Measurements from ENCODE around the gene TDRD3.

TDRD3 gene

DNA sequence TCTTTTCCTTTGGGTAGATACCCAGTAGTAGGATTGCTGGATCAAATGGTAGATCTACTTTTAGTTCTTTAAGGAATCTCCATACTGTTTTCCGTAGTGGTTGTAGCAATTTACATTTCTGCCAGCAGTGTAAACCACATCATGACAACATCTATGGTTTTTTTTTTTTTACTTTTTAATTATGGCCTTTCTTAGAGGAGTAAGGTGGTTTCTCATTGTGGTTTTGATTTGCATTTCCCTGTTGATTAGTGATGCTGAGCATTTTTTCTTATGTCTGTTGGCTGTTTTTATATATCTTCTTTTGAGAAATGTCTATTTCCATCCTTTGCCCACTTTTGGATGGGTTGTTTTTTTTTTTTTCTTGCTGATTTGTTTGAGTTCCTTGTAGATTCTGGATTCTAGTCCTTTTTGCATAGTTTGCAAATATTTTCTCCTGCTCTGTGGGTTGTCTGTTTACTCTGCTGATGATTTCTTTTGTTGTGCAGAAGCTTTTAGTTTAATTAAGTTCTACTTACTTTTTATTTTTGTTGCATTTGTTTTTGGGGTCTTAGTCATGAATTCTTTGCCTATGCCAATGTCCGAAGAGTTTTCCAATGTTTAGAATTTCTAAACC is 38.8 kb downstream of the TDRD3 start:
- DNase-seq (ENCODE audit: insufficient read length, low spot score), result no peak

DNA sequence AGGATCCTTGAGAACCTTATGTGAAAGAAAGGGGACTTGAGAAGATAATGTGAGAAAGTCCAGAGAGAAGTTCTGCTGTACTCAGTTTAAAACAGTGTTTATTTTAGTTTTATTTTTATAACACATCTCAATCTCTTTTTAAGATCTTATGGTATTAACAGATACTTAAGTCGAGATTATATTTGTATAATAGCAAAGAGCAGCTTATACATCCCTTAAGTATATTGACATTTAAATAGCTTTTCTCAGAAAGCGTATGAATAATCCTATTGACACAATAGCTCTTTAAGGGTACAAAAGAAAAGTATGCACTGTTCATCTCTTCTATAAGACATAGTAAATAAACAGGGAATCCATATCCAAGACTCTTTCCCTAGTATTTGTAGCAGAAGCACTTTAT is 42.2 kb downstream of the TDRD3 start:
- FAIRE-seq (no peak), DNase-seq (ENCODE audit: insufficient read length, low spot score) (no peak)
- TF ChIP-seq SPI1 (IDR thresholded peaks at IDR 0.05; ENCODE audit: low read depth, low read length) (no peak), PAX5 (IDR thresholded peaks at IDR 0.05; ENCODE audit: insufficient read depth, low read length, severe bottlenecking) (no peak), TAF1 (IDR thresholded peaks at IDR 0.05; ENCODE audit: low read depth, low read length) (no peak), POU2F2 (IDR thresholded peaks at IDR 0.05; ENCODE audit: low read depth, low read length) (no peak), POLR2AphosphoS5 (IDR thresholded peaks at IDR 0.05; ENCODE audit: low read depth, low read length) (no peak), POLR2A (IDR thresholded peaks at IDR 0.05; ENCODE audit: low read depth, low read length) (no peak)

More for the DNA sequence above, 38.8 kb downstream of the TDRD3 start:
- peak; percentile 47 for FAIRE-seq
- TF ChIP-seq TAF1 (IDR thresholded peaks at IDR 0.05; ENCODE audit: low read depth, low read length), result no peak
- TF ChIP-seq POLR2AphosphoS5 (IDR thresholded peaks at IDR 0.05; ENCODE audit: low read depth, low read length), result no peak
- TF ChIP-seq SPI1 (IDR thresholded peaks at IDR 0.05; ENCODE audit: low read depth, low read length), result no peak
- no peak for TF ChIP-seq POLR2A (IDR thresholded peaks at IDR 0.05; ENCODE audit: low read depth, low read length)
- TF ChIP-seq POU2F2 (IDR thresholded peaks at IDR 0.05; ENCODE audit: low read depth, low read length), result no peak
- TF ChIP-seq PAX5 (IDR thresholded peaks at IDR 0.05; ENCODE audit: insufficient read depth, low read length, severe bottlenecking), result no peak

GRCh38 chr13:60441761-60442160 is 44.7 kb downstream of the TDRD3 start:
- FAIRE-seq (no peak), DNase-seq (ENCODE audit: insufficient read length, low spot score) (no peak)
- no peak for TF ChIP-seq POU2F2 (IDR thresholded peaks at IDR 0.05; ENCODE audit: low read depth, low read length)
- TF ChIP-seq POLR2A (IDR thresholded peaks at IDR 0.05; ENCODE audit: low read depth, low read length), result no peak
- TF ChIP-seq POLR2AphosphoS5 (IDR thresholded peaks at IDR 0.05; ENCODE audit: low read depth, low read length), result no peak
- no peak for TF ChIP-seq PAX5 (IDR thresholded peaks at IDR 0.05; ENCODE audit: insufficient read depth, low read length, severe bottlenecking)
- no peak for TF ChIP-seq SPI1 (IDR thresholded peaks at IDR 0.05; ENCODE audit: low read depth, low read length)
- TF ChIP-seq TAF1 (IDR thresholded peaks at IDR 0.05; ENCODE audit: low read depth, low read length), result no peak

GRCh38 chr13:60448907-60449510 is 52.0 kb downstream of the TDRD3 start:
- peak; percentile 47 for FAIRE-seq
- TF ChIP-seq POLR2A (IDR thresholded peaks at IDR 0.05; ENCODE audit: low read depth, low read length) (no peak), TAF1 (IDR thresholded peaks at IDR 0.05; ENCODE audit: low read depth, low read length) (no peak)
- no peak for DNase-seq (ENCODE audit: insufficient read length, low spot score)

GRCh38 chr13:60453490-60453889 is 56.5 kb downstream of the TDRD3 start:
- FAIRE-seq, result no peak
- no peak for TF ChIP-seq POLR2A (IDR thresholded peaks at IDR 0.05; ENCODE audit: low read depth, low read length)
- no peak for TF ChIP-seq SPI1 (IDR thresholded peaks at IDR 0.05; ENCODE audit: low read depth, low read length)
- no peak for TF ChIP-seq POU2F2 (IDR thresholded peaks at IDR 0.05; ENCODE audit: low read depth, low read length)
- TF ChIP-seq POLR2AphosphoS5 (IDR thresholded peaks at IDR 0.05; ENCODE audit: low read depth, low read length), result no peak
- no peak for TF ChIP-seq PAX5 (IDR thresholded peaks at IDR 0.05; ENCODE audit: insufficient read depth, low read length, severe bottlenecking)
- no peak for TF ChIP-seq TAF1 (IDR thresholded peaks at IDR 0.05; ENCODE audit: low read depth, low read length)
- no peak for DNase-seq (ENCODE audit: insufficient read length, low spot score)

GRCh38 chr13:60454425-60454824 is 57.4 kb downstream of the TDRD3 start:
- FAIRE-seq (no peak), DNase-seq (ENCODE audit: insufficient read length, low spot score) (no peak)
- no peak for TF ChIP-seq POLR2AphosphoS5 (IDR thresholded peaks at IDR 0.05; ENCODE audit: low read depth, low read length)
- TF ChIP-seq TAF1 (IDR thresholded peaks at IDR 0.05; ENCODE audit: low read depth, low read length), result no peak
- TF ChIP-seq PAX5 (IDR thresholded peaks at IDR 0.05; ENCODE audit: insufficient read depth, low read length, severe bottlenecking), result no peak
- no peak for TF ChIP-seq POLR2A (IDR thresholded peaks at IDR 0.05; ENCODE audit: low read depth, low read length)
- TF ChIP-seq SPI1 (IDR thresholded peaks at IDR 0.05; ENCODE audit: low read depth, low read length), result no peak
- no peak for TF ChIP-seq POU2F2 (IDR thresholded peaks at IDR 0.05; ENCODE audit: low read depth, low read length)

GRCh38 chr13:60463787-60464186 is 66.8 kb downstream of the TDRD3 start:
- no peak for FAIRE-seq
- DNase-seq (ENCODE audit: insufficient read length, low spot score), result no peak
- TF ChIP-seq POU2F2 (IDR thresholded peaks at IDR 0.05; ENCODE audit: low read depth, low read length) (no peak), SPI1 (IDR thresholded peaks at IDR 0.05; ENCODE audit: low read depth, low read length) (no peak)

- TF ChIP-seq POLR2A (IDR thresholded peaks at IDR 0.05; ENCODE audit: low read depth, low read length), result no peak
- TF ChIP-seq POU2F2 (IDR thresholded peaks at IDR 0.05; ENCODE audit: low read depth, low read length), result no peak
- no peak for TF ChIP-seq TAF1 (IDR thresholded peaks at IDR 0.05; ENCODE audit: low read depth, low read length)
- no peak for TF ChIP-seq POLR2AphosphoS5 (IDR thresholded peaks at IDR 0.05; ENCODE audit: low read depth, low read length)
- TF ChIP-seq PAX5 (IDR thresholded peaks at IDR 0.05; ENCODE audit: insufficient read depth, low read length, severe bottlenecking), result no peak
- DNase-seq (ENCODE audit: insufficient read length, low spot score) (no peak), FAIRE-seq (no peak)
These were observed 70.1 kb downstream of the TDRD3 start for GRCh38 chr13:60467098-60467497.

GRCh38 chr13:60479273-60479672 is 82.3 kb downstream of the TDRD3 start:
- no peak for FAIRE-seq
- DNase-seq (ENCODE audit: insufficient read length, low spot score), result no peak
- TF ChIP-seq TAF1 (IDR thresholded peaks at IDR 0.05; ENCODE audit: low read depth, low read length) (no peak), POU2F2 (IDR thresholded peaks at IDR 0.05; ENCODE audit: low read depth, low read length) (no peak), PAX5 (IDR thresholded peaks at IDR 0.05; ENCODE audit: insufficient read depth, low read length, severe bottlenecking) (no peak), POLR2AphosphoS5 (IDR thresholded peaks at IDR 0.05; ENCODE audit: low read depth, low read length) (no peak), POLR2A (IDR thresholded peaks at IDR 0.05; ENCODE audit: low read depth, low read length) (no peak), SPI1 (IDR thresholded peaks at IDR 0.05; ENCODE audit: low read depth, low read length) (no peak)

- no peak for DNase-seq (ENCODE audit: insufficient read length, low spot score)
- no peak for FAIRE-seq
- TF ChIP-seq SPI1 (IDR thresholded peaks at IDR 0.05; ENCODE audit: low read depth, low read length) (no peak), PAX5 (IDR thresholded peaks at IDR 0.05; ENCODE audit: insufficient read depth, low read length, severe bottlenecking) (no peak), POLR2AphosphoS5 (IDR thresholded peaks at IDR 0.05; ENCODE audit: low read depth, low read length) (no peak), POU2F2 (IDR thresholded peaks at IDR 0.05; ENCODE audit: low read depth, low read length) (no peak), TAF1 (IDR thresholded peaks at IDR 0.05; ENCODE audit: low read depth, low read length) (no peak), POLR2A (IDR thresholded peaks at IDR 0.05; ENCODE audit: low read depth, low read length) (no peak)
These were observed 85.0 kb downstream of the TDRD3 start for GRCh38 chr13:60482012-60482411.
